GM20431 (cell line): ENCODE data around the gene SEC24D.

Source experiments
- in situ Hi-C: fragments of 300-500 bp; cut with MseI, MboI; formaldehyde crosslinking; loops from one replicate; pipeline ENCODE4 v1.15.0; 2020; ENCODE audit warnings: low sequenced_read_pairs; ENCODE audit not compliant: unreplicated experiment

The SEC24D gene

GRCh38 chr4:118846979-118847378, 11.1 kb upstream of the SEC24D start:
- in situ Hi-C loops: no loop called here

DNA sequence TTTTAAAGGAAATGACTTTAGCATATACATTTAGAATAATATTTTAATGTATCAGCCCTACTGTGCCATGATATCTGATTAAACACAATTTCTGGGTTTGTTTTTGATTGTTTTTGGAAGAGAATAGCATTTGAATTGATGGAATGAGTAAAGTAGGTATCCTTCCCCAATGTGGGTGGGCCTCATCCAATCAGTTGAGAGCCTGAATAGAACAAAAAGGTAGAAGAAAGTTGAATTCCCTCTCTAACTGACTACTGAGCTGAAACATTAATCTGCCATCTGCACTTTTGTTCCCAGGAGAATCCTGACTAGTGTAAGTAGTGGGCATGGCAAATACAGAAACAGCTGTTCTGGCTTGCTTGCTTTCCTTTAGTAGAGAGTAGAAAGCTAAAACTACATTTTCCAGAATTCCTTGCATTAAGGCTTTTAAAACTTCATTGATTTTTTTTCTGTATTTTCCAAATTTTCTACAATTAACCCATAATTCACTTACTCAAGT, 9.7 kb upstream of the SEC24D start:
- in situ Hi-C loops: no loop called here

DNA sequence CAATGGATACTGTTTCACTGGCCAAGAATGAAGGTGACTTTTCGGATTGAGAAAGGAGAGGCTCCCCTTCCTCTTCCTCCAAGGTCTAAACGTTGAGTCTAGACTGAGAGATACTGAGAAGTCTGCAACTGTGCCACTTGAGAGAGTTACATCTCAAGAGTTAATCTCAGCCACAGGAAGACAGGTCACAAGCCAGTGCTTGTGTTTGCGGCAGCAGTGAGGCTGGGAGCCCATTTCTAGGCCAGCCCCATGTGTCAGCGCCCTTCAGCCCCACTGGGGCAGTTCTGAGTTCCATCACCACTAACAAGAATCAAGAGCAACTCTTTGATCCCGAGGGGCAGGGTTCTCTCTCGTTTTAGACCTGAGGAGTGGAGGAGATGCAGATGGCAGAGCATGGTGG, 7.3 kb upstream of the SEC24D start:
- in situ Hi-C loops: no loop called here

DNA sequence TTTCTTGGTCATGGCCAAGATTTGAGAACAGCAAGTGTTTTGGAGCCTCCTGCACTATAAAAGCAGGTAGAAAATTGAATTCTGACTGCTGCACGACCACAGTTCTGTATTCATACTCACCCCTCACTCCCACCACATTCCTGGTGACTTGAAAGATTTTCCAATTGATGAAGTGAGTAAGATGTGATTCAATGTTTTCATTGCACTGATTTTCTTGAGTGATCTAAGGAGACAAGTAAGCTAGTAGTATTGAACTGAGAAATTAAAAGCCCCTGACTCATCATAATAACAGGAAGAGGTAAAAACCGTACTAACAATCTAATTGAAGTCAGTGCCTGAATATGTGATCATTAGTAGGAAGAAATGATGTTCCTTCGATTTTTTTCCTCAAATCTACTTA, 6.1 kb upstream of the SEC24D start:
- in situ Hi-C loops: no loop called here

DNA sequence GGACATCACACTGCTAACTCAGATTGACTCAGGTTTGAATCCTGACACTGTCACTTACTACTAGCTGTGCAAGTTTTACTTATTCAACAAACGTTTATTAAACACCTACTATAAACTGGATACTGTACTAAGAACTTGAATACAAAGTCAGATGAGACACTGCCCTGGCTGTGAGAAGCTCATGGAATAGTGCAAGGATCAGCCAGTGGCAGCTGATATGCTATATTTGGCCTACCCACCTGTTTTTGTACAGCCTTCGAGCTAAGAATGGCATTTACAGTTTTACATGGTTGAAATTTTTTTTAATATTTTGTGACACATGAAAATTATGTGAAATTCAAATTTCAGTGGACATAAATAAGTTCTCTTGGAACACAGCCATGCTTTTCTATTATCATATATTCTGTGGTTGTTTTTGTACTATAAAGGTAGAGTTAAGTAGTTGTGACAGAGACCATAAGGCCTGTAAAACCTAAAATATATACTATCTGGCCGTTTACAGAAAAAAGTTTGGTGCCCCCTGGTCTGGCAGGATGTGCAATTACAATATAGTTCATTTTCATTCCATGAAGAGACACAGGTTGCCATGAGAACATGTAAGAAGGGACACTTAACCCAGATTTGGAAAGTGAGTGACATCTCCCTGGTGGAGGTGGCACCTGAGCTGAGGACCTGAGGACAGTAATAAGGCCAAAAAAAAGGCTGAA, 3.4 kb upstream of the SEC24D start:
- in situ Hi-C loops: no loop called here

GRCh38 chr4:118837121-118837507, 1.2 kb upstream of the SEC24D start:
- in situ Hi-C loops: no loop called here

DNA sequence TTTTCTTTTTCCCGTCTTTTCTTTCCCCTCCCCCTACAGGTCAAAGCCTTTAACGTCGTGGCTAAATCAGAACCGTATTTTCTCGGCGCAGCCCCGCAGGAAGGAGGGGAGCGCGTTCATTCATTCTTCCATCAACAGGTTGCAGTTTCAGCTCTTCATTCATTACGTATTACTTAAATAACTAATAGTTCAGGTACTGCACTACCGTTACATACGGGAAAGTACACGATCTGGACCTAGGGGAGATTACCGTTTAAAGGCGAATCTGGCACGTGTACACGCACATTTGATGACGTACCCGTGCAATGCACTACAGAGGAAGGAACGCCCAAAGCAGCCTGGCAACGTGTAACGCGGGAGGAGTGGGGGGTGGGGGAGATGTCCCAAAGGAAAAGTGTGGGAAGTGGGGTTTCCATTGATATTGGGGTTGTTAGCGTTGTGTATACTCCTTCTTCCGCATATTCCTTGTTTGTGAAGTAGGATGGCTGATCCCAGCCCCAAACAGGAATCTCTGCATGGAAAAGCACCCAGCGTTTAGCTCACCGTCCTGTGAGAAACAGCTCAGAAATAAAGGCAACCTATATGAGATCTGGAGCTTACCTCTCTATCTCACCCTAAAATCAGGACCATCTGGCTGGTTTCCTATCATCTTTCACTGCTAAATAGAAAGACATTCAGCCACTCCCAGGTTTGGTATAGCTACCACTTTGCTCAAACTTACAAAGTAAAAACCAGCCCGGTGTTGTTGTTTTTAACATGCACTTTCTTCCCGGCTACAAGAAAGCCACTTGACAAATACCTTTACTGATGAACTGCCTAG, 585 bp upstream of the SEC24D start:
- in situ Hi-C loops: no loop called here

GRCh38 chr4:118834960-118835569, 861 bp downstream of the SEC24D start:
- in situ Hi-C loops: no loop called here

DNA sequence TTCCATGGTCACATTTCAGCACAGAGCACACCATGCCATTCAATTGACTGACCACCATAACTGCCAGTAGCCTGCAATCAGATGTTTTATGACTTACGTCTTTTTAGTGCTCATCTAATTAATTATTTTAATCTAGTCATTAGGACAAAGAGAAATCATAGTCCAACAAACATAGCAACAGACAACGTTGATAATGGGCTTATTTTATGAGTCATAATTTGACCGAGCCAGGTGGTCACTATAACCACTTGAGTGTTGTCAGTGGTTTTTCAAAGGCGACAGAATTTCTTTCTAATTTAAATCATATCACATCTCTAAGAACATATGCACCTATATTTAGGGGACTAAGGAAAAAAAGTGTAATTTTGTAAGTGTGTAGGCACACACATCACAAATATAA, 1.9 kb downstream of the SEC24D start:
- in situ Hi-C loops: no loop called here

GRCh38 chr4:118833192-118833820, 2.6 kb downstream of the SEC24D start:
- in situ Hi-C loops: no loop called here

GRCh38 chr4:118829107-118829506, 6.8 kb downstream of the SEC24D start:
- in situ Hi-C loops: no loop called here

DNA sequence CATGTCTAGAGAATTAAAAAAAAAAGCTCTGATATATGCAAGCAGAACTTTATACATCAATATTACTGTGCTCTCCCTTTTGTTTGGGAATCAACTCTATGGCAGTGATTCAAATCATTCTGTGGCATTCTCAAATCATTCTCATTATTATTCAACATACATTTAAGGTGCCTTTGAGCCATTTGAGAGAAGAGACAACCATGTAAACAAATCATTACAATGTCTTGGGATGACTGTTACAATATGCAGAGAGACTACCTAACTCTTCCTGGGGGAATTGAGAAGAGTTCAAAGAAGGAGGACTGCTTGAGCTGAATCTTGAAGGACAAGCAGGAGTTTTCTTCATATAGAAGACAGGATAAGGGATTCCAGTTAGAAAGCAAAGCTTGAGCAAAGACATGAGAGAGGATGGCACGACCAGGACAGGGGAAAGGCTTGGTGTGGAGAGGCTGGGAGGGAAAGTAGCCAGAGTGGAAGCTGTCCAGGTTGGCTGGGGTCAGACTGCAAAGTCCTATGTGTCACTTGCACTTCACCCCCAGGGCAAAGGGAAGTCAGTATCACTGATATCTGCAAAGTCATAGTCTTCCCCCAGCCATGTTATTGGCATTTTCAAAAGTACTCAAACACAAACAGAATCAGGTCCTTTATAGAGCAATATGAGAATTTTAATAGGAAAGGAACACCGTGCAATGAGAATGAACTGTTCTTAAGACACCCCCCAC, 9.0 kb downstream of the SEC24D start:
- in situ Hi-C loops: no loop called here

- in situ Hi-C loops: no loop called here
These were observed 10.1 kb downstream of the SEC24D start for GRCh38 chr4:118825799-118826198.

- in situ Hi-C loops: no loop called here
These were observed 11.8 kb downstream of the SEC24D start for GRCh38 chr4:118824141-118824540.

DNA sequence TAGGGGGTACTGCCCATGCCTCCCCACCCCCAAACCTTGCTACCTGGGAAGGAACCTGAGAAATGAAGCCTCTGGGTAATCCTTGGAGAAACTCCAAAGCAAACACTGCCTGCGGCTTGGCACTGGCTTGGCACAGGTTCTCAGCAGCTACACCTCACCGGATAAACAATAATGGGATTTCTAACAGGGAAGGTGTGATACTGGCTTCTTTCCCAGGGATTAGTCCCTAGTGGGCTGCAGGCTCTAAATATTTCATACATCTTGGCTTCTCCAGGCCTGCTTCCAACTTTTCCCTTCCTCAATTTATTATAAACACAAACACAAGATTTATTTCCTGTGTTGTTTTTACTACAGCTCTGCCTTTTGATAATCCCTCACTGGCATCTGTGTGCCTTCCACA, 12.5 kb downstream of the SEC24D start:
- in situ Hi-C loops: no loop called here

DNA sequence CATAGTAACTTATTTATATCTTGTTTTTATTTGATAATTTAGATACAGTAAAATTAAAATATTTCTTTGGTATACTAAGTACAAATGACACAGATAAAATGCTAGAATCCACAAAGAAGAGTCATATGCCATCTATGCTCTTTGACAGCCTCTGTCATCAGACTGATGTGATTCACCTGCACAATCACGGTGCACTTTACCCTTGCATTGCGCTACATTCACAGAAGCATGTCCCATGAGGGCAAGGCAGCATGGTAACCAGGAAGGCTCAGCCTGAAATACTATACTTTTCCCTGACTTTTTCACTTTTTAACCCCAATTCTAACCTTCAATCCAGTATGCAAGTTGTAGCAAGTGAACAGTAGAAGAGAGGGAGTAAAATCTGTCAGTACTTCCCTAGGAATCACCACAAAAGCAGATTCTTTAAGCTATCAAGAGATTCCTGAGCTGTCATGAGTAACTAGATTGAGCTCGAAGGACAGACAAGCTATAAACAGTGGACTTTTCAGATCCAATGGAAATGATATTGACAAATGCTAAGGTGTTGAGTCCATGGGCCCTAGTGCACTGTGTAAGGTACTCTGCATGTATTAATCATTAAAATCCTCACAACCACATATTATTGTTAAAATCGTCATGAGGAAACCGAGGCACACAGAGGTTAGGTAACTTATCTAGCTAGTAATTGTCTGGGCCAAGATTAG, 14.2 kb downstream of the SEC24D start:
- in situ Hi-C loops: no loop called here

- in situ Hi-C loops: no loop called here
These were observed 18.6 kb downstream of the SEC24D start for GRCh38 chr4:118817178-118817930.

- in situ Hi-C loops: no loop called here
These were observed 19.3 kb downstream of the SEC24D start for GRCh38 chr4:118816538-118817177.
